GM13977 (cell line): ENCODE measurements around the gene CTCF.

Experiments
- DNase-seq: peaks from one replicate; pipeline ENCODE4 v3.0.0; 2012; ENCODE audit warnings: low spot score
- in situ Hi-C: fragments of 300-500 bp; cut with MboI; formaldehyde crosslinking; loops from one replicate; pipeline ENCODE4 v1.12.0; 2022; ENCODE audit warnings: low sequenced_read_pairs, low pct_unique_long_range_greater_than_20kb, mixed read lengths, inconsistent platforms; ENCODE audit not compliant: unreplicated experiment
- TF ChIP-seq, protein P1 (sequence below): IDR thresholded peaks from 2 replicates; pipeline ENCODE4 v1.5.1; 2012; ENCODE audit warnings: mild to moderate bottlenecking, control low read depth; ENCODE audit not compliant: insufficient read depth; ENCODE audit errors: extremely low read depth, missing control alignments

Gene CTCF

DNA sequence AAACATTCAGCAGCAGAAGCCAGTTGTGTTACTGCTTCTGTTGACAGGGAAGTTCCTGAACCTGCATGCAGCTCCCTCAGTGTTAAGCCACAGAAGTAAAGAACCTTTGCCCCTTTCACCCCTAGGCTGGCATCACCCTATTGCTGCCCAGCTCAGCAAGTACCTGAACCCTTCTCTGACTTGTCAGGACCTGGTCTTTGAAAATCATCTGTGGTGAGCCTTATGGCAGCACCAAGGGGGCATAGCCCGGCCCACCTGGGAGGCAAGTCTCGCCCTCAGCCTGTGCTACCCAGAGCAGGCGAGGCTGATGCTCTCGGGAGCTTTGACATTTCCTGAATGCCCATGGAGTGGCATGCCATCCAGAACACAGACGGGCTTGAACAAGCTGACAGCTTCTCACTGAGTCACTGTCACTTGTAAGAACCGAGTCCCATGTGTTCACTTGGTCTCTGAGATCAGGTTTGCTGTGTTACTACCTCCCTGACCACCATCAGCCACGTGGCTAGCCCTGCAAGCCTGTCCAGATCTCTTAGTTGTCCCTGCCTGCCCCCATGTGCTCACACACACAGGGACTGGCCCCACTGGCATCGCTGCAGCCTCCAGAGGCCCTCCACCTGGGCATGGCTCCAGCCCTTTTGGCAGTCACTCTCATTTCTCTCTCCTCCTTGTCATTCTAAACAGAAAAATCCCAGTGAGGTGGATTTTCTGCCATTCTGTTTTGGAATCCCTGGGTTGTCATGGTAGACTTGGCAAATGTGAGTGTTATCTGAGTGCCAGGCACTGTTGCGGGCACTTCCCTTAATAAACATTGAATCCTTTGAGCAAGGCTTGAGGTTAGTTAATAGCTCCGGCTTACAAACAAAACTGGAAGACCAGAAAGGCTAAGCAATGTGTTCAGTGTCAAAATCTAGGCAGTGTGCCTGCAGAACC, 79.7 kb downstream of the CTCF start:
- DNase-seq, result peak; percentile 16
- TF ChIP-seq, protein P1, sequence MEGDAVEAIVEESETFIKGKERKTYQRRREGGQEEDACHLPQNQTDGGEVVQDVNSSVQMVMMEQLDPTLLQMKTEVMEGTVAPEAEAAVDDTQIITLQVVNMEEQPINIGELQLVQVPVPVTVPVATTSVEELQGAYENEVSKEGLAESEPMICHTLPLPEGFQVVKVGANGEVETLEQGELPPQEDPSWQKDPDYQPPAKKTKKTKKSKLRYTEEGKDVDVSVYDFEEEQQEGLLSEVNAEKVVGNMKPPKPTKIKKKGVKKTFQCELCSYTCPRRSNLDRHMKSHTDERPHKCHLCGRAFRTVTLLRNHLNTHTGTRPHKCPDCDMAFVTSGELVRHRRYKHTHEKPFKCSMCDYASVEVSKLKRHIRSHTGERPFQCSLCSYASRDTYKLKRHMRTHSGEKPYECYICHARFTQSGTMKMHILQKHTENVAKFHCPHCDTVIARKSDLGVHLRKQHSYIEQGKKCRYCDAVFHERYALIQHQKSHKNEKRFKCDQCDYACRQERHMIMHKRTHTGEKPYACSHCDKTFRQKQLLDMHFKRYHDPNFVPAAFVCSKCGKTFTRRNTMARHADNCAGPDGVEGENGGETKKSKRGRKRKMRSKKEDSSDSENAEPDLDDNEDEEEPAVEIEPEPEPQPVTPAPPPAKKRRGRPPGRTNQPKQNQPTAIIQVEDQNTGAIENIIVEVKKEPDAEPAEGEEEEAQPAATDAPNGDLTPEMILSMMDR, result no peak
- in situ Hi-C loops, result no loop called here

DNA sequence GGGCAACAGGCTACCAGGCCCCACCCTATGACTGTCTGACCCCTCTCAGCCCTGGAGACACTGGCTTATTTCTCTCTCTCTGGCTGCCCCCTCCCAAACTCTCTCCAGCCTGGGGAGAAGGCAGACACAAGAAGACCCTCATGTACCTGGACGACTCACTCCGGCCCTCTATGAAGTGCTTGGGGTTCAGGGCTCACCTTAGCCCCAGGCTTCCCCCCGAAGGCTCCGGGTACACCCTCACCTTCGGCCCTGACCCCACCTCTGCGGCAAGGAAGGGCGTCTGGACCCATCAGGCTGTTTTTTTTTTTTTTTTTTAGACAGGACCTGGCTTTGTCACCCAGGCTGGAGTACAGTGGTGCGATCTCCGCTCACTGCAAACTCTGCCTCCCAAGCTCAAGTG, 81.7 kb downstream of the CTCF start:
- in situ Hi-C loops, result no loop called here
- peak; percentile 19 for DNase-seq

DNA sequence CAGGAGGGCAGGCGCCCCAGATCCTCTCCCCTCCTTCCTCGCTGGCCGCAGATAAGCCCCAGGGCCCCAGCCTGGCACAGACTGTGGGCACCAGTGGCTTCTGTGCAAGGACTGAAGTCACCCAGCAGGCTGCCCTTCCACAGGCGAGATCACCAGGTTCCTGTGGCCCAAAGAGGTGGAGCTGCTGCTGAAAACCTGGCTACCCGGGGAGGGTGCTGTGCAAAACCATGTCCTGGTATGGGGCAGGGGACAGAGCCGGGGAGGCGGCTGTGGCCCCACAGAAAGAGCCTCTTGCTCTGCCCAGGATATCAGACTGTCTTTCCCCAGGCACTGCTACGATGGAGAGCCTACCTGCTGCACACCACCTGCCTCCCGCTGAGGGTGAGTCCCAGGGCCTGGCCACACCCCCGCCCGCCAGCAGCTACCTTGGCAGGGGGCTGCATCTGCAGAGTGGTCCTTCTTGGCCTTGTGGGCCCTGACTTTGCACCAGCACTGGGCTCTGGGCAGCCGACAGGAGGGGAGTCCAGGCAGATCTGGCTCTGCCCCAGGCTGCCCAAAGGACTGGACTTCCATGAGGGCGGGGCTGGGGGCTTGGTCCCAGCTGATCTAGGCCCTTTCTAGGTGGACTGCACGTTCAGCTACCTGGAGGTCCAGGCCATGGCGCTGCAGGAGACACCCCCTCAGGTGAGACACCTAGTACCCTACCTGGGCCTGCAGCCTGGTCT, 83.2 kb downstream of the CTCF start:
- TF ChIP-seq, protein P1, result no peak
- in situ Hi-C loops, result no loop called here
- peak; percentile 53 for DNase-seq

More for the DNA sequence above, 81.7 kb downstream of the CTCF start:
- TF ChIP-seq, protein P1, result no peak

DNA sequence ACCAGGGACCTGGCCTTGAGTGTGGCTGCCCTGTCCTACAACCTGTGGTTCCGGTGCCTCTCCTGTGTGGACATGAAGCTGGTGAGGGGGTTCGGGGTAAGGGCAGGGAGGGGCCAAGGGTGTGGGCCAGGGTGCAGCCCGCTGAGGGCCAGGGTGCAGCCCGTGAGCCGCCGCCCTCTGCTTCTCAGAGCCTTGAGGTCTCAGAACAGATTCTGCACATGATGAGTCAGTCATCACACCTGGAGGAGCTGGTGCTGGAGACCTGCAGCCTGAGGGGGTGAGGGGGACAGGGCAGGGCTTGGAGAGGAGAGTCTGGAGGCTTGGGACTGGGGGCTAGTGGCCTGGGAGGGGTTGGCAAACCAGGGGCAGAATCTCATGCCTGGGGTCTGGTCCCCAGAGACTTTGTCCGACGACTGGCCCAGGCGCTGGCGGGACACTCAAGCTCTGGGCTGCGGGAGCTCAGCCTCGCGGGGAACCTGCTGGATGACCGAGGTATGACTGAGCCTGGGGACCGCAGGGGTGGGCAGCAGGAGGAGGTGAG, 84.9 kb downstream of the CTCF start:
- TF ChIP-seq, protein P1, result no peak
- in situ Hi-C loops, result no loop called here
- DNase-seq, result peak; percentile 25

DNA sequence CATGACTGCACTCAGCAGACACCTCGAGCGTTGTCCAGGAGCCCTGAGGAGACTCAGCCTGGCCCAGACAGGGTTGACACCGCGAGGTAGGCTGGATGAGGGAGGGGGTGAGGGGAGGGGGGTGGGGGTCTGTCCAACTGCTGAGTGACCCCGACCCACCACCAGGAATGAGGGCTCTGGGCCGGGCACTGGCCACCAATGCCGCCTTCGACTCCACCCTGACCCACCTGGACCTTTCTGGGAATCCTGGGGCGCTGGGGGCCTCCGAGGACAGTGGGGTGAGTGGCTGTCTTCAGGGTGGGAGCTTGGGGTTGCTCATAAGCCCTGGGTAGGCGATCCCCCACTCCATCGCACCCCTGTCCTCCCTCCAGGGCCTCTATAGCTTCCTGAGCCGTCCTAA, 85.4 kb downstream of the CTCF start:
- TF ChIP-seq, protein P1, result no peak
- DNase-seq, result no peak
- in situ Hi-C loops, result no loop called here

DNA sequence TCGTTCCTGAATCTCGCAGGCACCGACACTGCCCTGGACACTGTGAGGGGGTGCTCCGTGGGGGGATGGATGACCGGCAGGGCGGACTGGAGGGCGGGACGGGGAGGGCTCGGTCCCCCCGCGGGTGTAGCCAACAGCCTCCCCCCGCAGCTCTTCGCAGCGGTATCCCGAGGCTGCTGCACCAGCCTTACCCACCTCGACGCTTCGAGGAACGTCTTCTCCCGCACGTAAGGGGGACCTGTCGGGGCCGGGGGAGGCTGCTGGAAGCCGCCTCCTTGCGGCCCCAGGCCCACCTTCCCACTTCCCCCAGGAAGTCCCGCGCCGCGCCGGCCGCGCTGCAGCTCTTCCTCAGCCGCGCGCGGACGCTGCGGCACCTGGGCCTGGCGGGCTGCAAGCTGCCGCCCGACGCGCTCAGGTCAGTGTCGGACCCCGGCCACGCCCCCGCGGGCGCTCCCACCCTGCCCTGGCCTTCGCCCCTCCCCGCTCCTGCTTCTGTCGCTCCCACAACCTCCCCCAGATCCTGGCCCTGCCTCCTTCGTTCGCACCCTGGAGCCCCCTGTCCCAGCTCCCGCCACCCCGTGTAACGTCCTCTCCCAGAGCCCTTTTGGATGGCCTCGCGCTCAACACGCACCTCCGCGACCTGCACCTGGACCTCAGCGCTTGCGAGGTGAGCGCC, 85.9 kb downstream of the CTCF start:
- DNase-seq, result peak; percentile 17
- in situ Hi-C loops, result no loop called here
- TF ChIP-seq, protein P1, result no peak
